NB4 (cell line): ENCODE data around the gene FOXP1.

Source experiments
- MYC ChIP-seq: IDR thresholded peaks from 2 replicates; pipeline ENCODE4 v1.6.1; 2011; ENCODE audit warnings: low read depth, low read length
- POLR2A ChIP-seq: IDR thresholded peaks from 2 replicates; pipeline ENCODE4 v1.6.1; 2011; ENCODE audit warnings: mild to moderate bottlenecking; ENCODE audit not compliant: insufficient read length; ENCODE audit errors: extremely low read depth
- TF ChIP-seq, protein P1 (sequence below): IDR thresholded peaks from one replicate; pipeline ENCODE4 v1.5.1; 2012; ENCODE audit warnings: low read depth, low read length
- TF ChIP-seq, protein P2 (sequence below): IDR thresholded peaks from 2 replicates; pipeline ENCODE4 v1.6.1; 2011; ENCODE audit warnings: low read depth, low read length

DNA sequence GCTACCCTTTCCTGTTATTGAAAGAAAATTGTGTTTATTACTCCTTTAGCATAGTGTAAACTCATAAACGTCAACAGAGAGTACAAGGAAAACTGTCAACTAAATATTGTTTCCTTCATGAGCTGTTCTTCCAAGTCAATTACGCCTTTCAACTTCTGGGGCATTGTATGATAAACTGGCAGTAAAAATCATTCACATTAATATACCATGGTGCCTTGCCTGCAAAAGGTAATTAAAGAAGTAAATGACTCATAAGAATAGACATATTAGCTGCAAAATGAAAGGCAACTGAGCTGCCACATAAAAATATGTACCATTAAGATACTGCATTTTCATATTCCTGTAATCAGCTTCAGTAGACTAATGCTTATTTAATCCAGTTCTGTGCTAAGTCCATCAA is 447.3 kb downstream of the FOXP1 start:
- TF ChIP-seq, protein P1, sequence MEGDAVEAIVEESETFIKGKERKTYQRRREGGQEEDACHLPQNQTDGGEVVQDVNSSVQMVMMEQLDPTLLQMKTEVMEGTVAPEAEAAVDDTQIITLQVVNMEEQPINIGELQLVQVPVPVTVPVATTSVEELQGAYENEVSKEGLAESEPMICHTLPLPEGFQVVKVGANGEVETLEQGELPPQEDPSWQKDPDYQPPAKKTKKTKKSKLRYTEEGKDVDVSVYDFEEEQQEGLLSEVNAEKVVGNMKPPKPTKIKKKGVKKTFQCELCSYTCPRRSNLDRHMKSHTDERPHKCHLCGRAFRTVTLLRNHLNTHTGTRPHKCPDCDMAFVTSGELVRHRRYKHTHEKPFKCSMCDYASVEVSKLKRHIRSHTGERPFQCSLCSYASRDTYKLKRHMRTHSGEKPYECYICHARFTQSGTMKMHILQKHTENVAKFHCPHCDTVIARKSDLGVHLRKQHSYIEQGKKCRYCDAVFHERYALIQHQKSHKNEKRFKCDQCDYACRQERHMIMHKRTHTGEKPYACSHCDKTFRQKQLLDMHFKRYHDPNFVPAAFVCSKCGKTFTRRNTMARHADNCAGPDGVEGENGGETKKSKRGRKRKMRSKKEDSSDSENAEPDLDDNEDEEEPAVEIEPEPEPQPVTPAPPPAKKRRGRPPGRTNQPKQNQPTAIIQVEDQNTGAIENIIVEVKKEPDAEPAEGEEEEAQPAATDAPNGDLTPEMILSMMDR, result no peak
- TF ChIP-seq POLR2A, result no peak
- TF ChIP-seq MYC, result no peak
- TF ChIP-seq, protein P2, sequence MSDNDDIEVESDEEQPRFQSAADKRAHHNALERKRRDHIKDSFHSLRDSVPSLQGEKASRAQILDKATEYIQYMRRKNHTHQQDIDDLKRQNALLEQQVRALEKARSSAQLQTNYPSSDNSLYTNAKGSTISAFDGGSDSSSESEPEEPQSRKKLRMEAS, result no peak
